ENCODE measurements around the gene TPSG1.

Gene TPSG1

DNA sequence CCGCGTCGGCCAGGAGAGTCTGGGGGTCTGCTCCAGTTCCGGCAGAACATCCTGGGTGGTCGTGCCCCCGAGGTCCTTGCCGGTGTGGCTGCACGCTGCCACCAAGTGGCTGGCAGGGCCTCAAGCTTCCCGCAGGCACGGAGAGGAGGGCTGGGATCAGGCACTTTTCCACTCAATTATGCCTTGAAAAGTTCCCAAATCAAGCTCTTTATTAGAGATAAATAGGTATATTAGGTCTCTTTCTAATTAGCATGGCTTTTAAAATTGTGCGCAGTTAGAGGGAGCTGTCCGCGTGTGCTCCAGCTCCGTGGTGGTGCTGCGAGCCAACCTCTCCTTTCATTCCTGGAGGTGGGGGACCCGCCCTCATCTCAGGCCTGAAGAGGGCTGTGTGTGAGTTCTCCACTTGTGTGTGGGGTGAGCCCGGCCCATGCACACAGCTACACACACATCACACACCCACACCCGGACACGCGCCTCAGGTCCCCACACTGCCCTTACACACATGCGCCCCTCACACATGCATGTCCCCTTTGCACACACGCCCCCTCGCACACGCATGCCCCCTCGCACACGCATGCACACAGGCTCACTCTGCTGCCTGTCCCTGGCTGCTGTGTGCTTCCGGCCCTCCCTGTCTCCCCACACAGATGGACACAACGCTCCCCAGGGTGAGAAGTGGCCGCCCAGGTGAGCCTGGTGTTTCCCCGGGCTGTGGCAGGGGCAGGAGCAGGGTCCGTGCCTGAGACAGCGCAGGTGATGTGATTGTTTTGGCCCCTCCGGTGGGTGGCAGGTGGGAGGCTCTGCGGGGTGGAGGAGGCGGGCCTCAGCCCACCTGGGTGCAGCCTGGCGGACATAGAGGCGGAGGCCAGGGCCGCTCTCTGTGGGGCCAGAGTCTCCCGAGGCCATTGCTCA, 43.4 kb downstream of the TPSG1 start:
- TF ChIP-seq, protein P1, sequence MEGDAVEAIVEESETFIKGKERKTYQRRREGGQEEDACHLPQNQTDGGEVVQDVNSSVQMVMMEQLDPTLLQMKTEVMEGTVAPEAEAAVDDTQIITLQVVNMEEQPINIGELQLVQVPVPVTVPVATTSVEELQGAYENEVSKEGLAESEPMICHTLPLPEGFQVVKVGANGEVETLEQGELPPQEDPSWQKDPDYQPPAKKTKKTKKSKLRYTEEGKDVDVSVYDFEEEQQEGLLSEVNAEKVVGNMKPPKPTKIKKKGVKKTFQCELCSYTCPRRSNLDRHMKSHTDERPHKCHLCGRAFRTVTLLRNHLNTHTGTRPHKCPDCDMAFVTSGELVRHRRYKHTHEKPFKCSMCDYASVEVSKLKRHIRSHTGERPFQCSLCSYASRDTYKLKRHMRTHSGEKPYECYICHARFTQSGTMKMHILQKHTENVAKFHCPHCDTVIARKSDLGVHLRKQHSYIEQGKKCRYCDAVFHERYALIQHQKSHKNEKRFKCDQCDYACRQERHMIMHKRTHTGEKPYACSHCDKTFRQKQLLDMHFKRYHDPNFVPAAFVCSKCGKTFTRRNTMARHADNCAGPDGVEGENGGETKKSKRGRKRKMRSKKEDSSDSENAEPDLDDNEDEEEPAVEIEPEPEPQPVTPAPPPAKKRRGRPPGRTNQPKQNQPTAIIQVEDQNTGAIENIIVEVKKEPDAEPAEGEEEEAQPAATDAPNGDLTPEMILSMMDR (IDR thresholded peaks at IDR 0.05; ENCODE audit: low read depth, low read length), result no peak
- H3K4me3 ChIP-seq (ENCODE audit: low read depth, low read length), result no peak overlapping the region

GRCh38 chr16:1180549-1181403, 44.3 kb downstream of the TPSG1 start:
- TF ChIP-seq, protein P1 (IDR thresholded peaks at IDR 0.05; ENCODE audit: low read depth, low read length), result no peak
- no peak overlapping the region for H3K4me3 ChIP-seq (ENCODE audit: low read depth, low read length)

DNA sequence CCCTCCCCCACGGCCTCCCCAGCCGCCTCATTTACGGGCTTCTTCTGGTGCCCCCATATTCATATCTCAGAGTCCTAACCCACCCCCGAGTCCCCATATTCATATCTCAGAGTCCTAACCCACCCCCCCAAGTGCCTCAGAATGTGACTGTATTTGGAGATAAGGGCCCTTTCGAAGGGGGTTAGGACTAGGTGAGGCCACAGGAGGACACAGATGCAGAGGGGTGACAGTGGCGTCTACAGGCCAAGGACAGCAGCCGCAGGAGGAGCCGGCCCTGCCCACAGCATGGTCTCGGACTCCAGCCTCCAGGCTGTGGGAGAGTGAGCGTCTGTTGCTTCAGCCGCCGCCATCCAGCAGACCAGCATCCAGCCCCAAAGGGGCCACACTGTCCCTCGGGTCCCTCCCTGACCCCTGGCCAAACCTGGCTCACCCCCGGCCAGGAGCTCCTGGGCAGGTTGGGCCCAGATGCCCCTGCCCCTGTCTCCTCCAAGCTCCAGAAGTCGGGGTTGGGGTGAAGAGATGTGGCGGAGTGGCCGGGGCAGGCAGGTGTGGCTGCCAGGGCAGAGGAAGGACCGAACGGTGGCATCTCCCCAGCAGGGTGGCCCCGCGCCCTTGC, 46.7 kb downstream of the TPSG1 start:
- H3K4me3 ChIP-seq (ENCODE audit: low read depth, low read length), result no peak overlapping the region
- TF ChIP-seq, protein P1 (IDR thresholded peaks at IDR 0.05; ENCODE audit: low read depth, low read length), result no peak

DNA sequence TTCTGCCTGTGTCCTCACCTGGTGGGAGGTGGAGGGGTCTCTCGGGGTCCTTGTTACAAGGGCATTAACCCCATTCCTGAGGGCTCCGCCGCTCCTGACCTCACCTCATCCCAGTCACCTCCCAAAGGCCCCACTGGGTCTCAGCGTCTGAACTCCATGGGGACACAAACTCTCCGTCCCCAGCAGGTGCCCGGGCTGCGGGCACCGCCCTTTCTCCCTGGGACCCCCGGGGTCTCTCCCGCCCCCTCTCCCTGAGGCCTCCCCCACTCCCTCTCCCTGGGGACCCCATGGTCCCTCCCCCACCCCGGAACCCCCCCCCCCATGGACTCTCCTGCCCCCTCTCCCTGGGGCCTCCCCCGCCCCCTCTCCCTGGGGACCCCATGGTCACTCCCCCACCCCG, 47.3 kb downstream of the TPSG1 start:
- no peak overlapping the region for H3K4me3 ChIP-seq (ENCODE audit: low read depth, low read length)
- TF ChIP-seq, protein P1 (IDR thresholded peaks at IDR 0.05; ENCODE audit: low read depth, low read length), result no peak

GRCh38 chr16:1177053-1177452, 48.0 kb downstream of the TPSG1 start:
- TF ChIP-seq, protein P1 (IDR thresholded peaks at IDR 0.05; ENCODE audit: low read depth, low read length), result no peak
- H3K4me3 ChIP-seq (ENCODE audit: low read depth, low read length), result no peak overlapping the region

DNA sequence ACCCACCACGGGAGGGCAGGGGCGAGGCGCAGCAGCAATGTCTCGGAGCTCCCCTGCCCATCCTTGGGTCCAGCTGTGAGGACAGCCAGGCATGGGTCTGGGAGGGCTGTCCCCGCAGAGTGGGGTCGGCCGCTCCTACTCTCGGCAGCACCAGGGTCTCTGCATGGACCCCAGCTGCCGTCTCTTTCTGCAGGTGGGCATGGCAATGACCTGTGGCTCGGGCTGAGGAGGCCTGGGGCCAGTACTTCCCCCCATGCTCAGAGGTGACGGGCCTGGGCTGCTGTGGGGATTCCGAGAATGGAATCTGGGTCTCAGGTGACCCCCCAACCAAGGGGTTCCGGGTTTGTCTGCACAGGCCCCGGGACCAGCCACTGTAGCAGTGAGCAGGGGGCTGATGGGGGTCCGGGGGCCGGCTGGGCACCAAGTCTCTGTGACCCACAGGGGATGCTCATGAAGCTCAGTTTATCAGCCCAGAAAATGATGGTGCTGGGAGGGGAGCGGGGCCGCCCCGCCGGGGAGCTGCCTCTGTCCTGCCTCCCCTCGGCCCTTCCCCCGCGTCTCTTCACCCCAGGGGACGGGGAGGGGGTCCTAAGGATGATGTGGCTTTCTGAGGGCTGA, 48.7 kb downstream of the TPSG1 start:
- TF ChIP-seq, protein P1 (IDR thresholded peaks at IDR 0.05; ENCODE audit: low read depth, low read length), result no peak
- no peak overlapping the region for H3K4me3 ChIP-seq (ENCODE audit: low read depth, low read length)
